Nephron progenitor cell (in vitro differentiated cells): ENCODE results near the gene ZNF592.

ENCODE experiments used
- DNase-seq: peaks from one replicate; pipeline ENCODE4 v3.0.0; 2021
- H3K27ac Mint-ChIP-seq: 2 replicates; pipeline ENCODE4 v1.8.0; 2021; ENCODE audit warnings: mild to moderate bottlenecking, moderate library complexity, mixed read lengths
- H3K27me3 Mint-ChIP-seq: 2 replicates; pipeline ENCODE4 v1.8.0; 2021; ENCODE audit warnings: mild to moderate bottlenecking, low read depth, mixed read lengths; ENCODE audit not compliant: poor library complexity
- H3K36me3 Mint-ChIP-seq: 2 replicates; pipeline ENCODE4 v1.8.0; 2021; ENCODE audit warnings: low read depth, mixed read lengths
- H3K4me1 Mint-ChIP-seq: 2 replicates; pipeline ENCODE4 v1.8.0; 2021; ENCODE audit warnings: mixed read lengths
- H3K4me3 Mint-ChIP-seq: 2 replicates; pipeline ENCODE4 v1.8.0; 2021; ENCODE audit warnings: mild to moderate bottlenecking, moderate library complexity, mixed read lengths
- H3K9me3 Mint-ChIP-seq: 2 replicates; pipeline ENCODE4 v1.8.0; 2021; ENCODE audit warnings: mild to moderate bottlenecking, moderate library complexity, mixed read lengths
- CTCF ChIP-seq: fragments of 200-600 bp; sonication (generic); IDR thresholded peaks from 2 replicates; pipeline ENCODE4 v1.5.0; 2021; ENCODE audit warnings: antibody characterized with exemption

The ZNF592 gene

GRCh38 chr15:84766461-84767035 is 18.2 kb downstream of the ZNF592 start:
- no peaks in the 10 kb centered on the region for H3K27me3 Mint-ChIP-seq
- DNase-seq: no peak
- no peak overlapping the region for H3K4me3 Mint-ChIP-seq
- peaks cover 33% of the 10 kb centered on the region for H3K36me3 Mint-ChIP-seq
- TF ChIP-seq CTCF: no peak
- peaks cover 9% of the 10 kb centered on the region for H3K4me1 Mint-ChIP-seq
- peak overlapping the region; percentile 11 for H3K27ac Mint-ChIP-seq
- H3K9me3 Mint-ChIP-seq: no peaks in the 10 kb centered on the region

- peak overlapping the region; percentile 94 for H3K27ac Mint-ChIP-seq
Measured at GRCh38 chr15:84772031-84772430, 23.6 kb downstream of the ZNF592 start.

GRCh38 chr15:84772467-84772866 is 24.1 kb downstream of the ZNF592 start:
- Mint-ChIP-seq H3K27me3 (no peaks in the 10 kb centered on the region), H3K4me1 (peaks cover 17% of the 10 kb centered on the region), H3K9me3 (no peaks in the 10 kb centered on the region), H3K36me3 (peaks cover 57% of the 10 kb centered on the region), H3K27ac (peak overlapping the region; percentile 94), H3K4me3 (no peak overlapping the region)
- no peak for DNase-seq
- TF ChIP-seq CTCF: no peak

More at GRCh38 chr15:84772031-84772430, 23.6 kb downstream of the ZNF592 start:
- DNase-seq: no peak
- Mint-ChIP-seq H3K27me3 (no peaks in the 10 kb centered on the region), H3K4me1 (peaks cover 17% of the 10 kb centered on the region), H3K9me3 (no peaks in the 10 kb centered on the region), H3K36me3 (peaks cover 61% of the 10 kb centered on the region), H3K4me3 (no peak overlapping the region)
- no peak for TF ChIP-seq CTCF

GRCh38 chr15:84773716-84774115 is 25.3 kb downstream of the ZNF592 start:
- H3K27ac Mint-ChIP-seq: peak overlapping the region; percentile 71
- peaks cover 17% of the 10 kb centered on the region for H3K4me1 Mint-ChIP-seq
- no peak overlapping the region for H3K4me3 Mint-ChIP-seq
- no peaks in the 10 kb centered on the region for H3K27me3 Mint-ChIP-seq
- no peak for TF ChIP-seq CTCF
- peaks cover 59% of the 10 kb centered on the region for H3K36me3 Mint-ChIP-seq
- no peaks in the 10 kb centered on the region for H3K9me3 Mint-ChIP-seq
- no peak for DNase-seq

GRCh38 chr15:84775867-84776449 is 27.6 kb downstream of the ZNF592 start:
- Mint-ChIP-seq H3K9me3 (no peaks in the 10 kb centered on the region), H3K27me3 (peaks cover 5% of the 10 kb centered on the region), H3K27ac (no peak overlapping the region), H3K4me1 (peaks cover 14% of the 10 kb centered on the region), H3K4me3 (no peak overlapping the region), H3K36me3 (peaks cover 54% of the 10 kb centered on the region)
- DNase-seq: no peak
- TF ChIP-seq CTCF: no peak

- no peak for TF ChIP-seq CTCF
- no peaks in the 10 kb centered on the region for H3K4me1 Mint-ChIP-seq
- no peak overlapping the region for H3K27ac Mint-ChIP-seq
- H3K36me3 Mint-ChIP-seq: peaks cover 45% of the 10 kb centered on the region
- peaks cover 5% of the 10 kb centered on the region for H3K27me3 Mint-ChIP-seq
- no peak overlapping the region for H3K4me3 Mint-ChIP-seq
- H3K9me3 Mint-ChIP-seq: no peaks in the 10 kb centered on the region
- no peak for DNase-seq
Measured at GRCh38 chr15:84778194-84778593, 29.8 kb downstream of the ZNF592 start.
